ENCODE measurements around the gene PLXNC1.

DNA sequence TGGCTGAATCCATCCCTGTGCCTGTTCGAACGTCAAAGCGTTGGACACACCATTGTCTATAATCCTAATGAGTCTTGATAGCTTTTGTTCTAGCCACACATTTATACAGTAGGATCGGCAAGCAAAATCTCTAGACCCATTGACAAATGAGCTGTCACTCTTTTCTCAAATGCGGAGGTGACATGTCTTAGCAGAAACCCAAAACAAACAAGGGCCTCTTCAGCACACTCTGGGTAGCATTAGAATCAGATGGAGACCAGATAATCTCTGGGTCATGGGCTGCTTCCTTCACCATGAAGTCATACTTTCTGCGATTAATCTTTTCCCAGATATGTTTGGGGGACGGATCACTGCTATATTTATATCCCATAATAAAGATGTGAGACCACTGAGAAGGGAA, 100.2 kb downstream of the PLXNC1 start:
- TF ChIP-seq, protein P1, sequence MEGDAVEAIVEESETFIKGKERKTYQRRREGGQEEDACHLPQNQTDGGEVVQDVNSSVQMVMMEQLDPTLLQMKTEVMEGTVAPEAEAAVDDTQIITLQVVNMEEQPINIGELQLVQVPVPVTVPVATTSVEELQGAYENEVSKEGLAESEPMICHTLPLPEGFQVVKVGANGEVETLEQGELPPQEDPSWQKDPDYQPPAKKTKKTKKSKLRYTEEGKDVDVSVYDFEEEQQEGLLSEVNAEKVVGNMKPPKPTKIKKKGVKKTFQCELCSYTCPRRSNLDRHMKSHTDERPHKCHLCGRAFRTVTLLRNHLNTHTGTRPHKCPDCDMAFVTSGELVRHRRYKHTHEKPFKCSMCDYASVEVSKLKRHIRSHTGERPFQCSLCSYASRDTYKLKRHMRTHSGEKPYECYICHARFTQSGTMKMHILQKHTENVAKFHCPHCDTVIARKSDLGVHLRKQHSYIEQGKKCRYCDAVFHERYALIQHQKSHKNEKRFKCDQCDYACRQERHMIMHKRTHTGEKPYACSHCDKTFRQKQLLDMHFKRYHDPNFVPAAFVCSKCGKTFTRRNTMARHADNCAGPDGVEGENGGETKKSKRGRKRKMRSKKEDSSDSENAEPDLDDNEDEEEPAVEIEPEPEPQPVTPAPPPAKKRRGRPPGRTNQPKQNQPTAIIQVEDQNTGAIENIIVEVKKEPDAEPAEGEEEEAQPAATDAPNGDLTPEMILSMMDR (IDR thresholded peaks at IDR 0.05; ENCODE audit: low read depth, low read length, missing input control) = no peak
- TF ChIP-seq, protein P2, sequence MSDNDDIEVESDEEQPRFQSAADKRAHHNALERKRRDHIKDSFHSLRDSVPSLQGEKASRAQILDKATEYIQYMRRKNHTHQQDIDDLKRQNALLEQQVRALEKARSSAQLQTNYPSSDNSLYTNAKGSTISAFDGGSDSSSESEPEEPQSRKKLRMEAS (IDR thresholded peaks at IDR 0.05) = no peak
- no peak for TF ChIP-seq RXRA (IDR thresholded peaks at IDR 0.05)
- TF ChIP-seq GABPA (IDR thresholded peaks at IDR 0.05 in 1 of 2, conservative IDR thresholded peaks at IDR 0.05 in 1 of 2) = no peak
- no peak for TF ChIP-seq TAF1 (conservative IDR thresholded peaks at IDR 0.05)
- no peak for TF ChIP-seq EGR1 (IDR thresholded peaks at IDR 0.05; ENCODE audit: low read depth in 2 of 2)
- TF ChIP-seq, protein P3, sequence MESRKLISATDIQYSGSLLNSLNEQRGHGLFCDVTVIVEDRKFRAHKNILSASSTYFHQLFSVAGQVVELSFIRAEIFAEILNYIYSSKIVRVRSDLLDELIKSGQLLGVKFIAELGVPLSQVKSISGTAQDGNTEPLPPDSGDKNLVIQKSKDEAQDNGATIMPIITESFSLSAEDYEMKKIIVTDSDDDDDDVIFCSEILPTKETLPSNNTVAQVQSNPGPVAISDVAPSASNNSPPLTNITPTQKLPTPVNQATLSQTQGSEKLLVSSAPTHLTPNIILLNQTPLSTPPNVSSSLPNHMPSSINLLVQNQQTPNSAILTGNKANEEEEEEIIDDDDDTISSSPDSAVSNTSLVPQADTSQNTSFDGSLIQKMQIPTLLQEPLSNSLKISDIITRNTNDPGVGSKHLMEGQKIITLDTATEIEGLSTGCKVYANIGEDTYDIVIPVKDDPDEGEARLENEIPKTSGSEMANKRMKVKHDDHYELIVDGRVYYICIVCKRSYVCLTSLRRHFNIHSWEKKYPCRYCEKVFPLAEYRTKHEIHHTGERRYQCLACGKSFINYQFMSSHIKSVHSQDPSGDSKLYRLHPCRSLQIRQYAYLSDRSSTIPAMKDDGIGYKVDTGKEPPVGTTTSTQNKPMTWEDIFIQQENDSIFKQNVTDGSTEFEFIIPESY (IDR thresholded peaks at IDR 0.05) = no peak
- no peak for TF ChIP-seq FOXA1 (IDR thresholded peaks at IDR 0.05)
- no peak for TF ChIP-seq FOXA2 (IDR thresholded peaks at IDR 0.05)
- TF ChIP-seq, protein P4, sequence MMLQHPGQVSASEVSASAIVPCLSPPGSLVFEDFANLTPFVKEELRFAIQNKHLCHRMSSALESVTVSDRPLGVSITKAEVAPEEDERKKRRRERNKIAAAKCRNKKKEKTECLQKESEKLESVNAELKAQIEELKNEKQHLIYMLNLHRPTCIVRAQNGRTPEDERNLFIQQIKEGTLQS (IDR thresholded peaks at IDR 0.05) = no peak
- no peak for TF ChIP-seq YY1 (IDR thresholded peaks at IDR 0.05)
- TF ChIP-seq RAD21 (IDR thresholded peaks at IDR 0.05) = no peak
